ENCODE data around the gene UQCC2.
A peak's percentile ranks its signal among the peaks of the same experiment; 100 is the strongest.

UQCC2 gene

GRCh38 chr6:33750244-33750991, 38.9 kb upstream of the UQCC2 start:
- Histone ChIP-seq H3K9me3 (replicated peaks; ENCODE audit: low read length) (no peaks in the 10 kb centered on the region), H3K4me1 (ENCODE audit: control insufficient read depth, insufficient read depth, low read length) (peaks cover 54% of the 10 kb centered on the region), H3K36me3 (ENCODE audit: insufficient read depth, low read length) (no peaks in the 10 kb centered on the region), H3K4me2 (ENCODE audit: low read length) (peak overlapping the region; percentile 66), H3K27me3 (ENCODE audit: control insufficient read depth, insufficient read depth, low read length) (no peaks in the 10 kb centered on the region), H3K4me3 (ENCODE audit: low read length) (peak overlapping the region; percentile 25), H3K9ac (ENCODE audit: low read depth, low read length) (peak overlapping the region; percentile 55)

GRCh38 chr6:33749401-33749800, 37.9 kb upstream of the UQCC2 start:
- Histone ChIP-seq H3K4me1 (ENCODE audit: control insufficient read depth, insufficient read depth, low read length) (peaks cover 64% of the 10 kb centered on the region), H3K36me3 (ENCODE audit: insufficient read depth, low read length) (no peaks in the 10 kb centered on the region), H3K9ac (ENCODE audit: low read depth, low read length) (no peak overlapping the region), H3K4me3 (ENCODE audit: low read length) (no peak overlapping the region), H3K9me3 (replicated peaks; ENCODE audit: low read length) (no peaks in the 10 kb centered on the region), H3K4me2 (ENCODE audit: low read length) (no peak overlapping the region), H3K27me3 (ENCODE audit: control insufficient read depth, insufficient read depth, low read length) (no peaks in the 10 kb centered on the region)

GRCh38 chr6:33748841-33749240, 37.3 kb upstream of the UQCC2 start:
- Histone ChIP-seq H3K27me3 (ENCODE audit: control insufficient read depth, insufficient read depth, low read length) (no peaks in the 10 kb centered on the region), H3K4me2 (ENCODE audit: low read length) (no peak overlapping the region), H3K36me3 (ENCODE audit: insufficient read depth, low read length) (no peaks in the 10 kb centered on the region), H3K4me3 (ENCODE audit: low read length) (no peak overlapping the region), H3K9me3 (replicated peaks; ENCODE audit: low read length) (no peaks in the 10 kb centered on the region), H3K9ac (ENCODE audit: low read depth, low read length) (no peak overlapping the region), H3K4me1 (ENCODE audit: control insufficient read depth, insufficient read depth, low read length) (peaks cover 69% of the 10 kb centered on the region)

- Histone ChIP-seq H3K4me1 (ENCODE audit: control insufficient read depth, insufficient read depth, low read length) (peaks cover 78% of the 10 kb centered on the region), H3K9me3 (replicated peaks; ENCODE audit: low read length) (no peaks in the 10 kb centered on the region), H3K36me3 (ENCODE audit: insufficient read depth, low read length) (peaks cover under 1% of the 10 kb centered on the region), H3K9ac (ENCODE audit: low read depth, low read length) (no peak overlapping the region), H3K4me3 (ENCODE audit: low read length) (peak overlapping the region; percentile 79), H3K4me2 (ENCODE audit: low read length) (peak overlapping the region; percentile 84), H3K27me3 (ENCODE audit: control insufficient read depth, insufficient read depth, low read length) (no peaks in the 10 kb centered on the region)
Measured at GRCh38 chr6:33747823-33748222, 36.3 kb upstream of the UQCC2 start.

GRCh38 chr6:33746651-33747100, 35.2 kb upstream of the UQCC2 start, which contains the start of gene IP6K3:
Gene IP6K3 (minus strand): TSS chr6:33746905. CDS start chr6:33735476, 11,429 bp downstream.
- peak within 1 kb of the TSS; percentile 89 for H3K9ac ChIP-seq (ENCODE audit: low read depth, low read length)
- H3K4me1 ChIP-seq (ENCODE audit: control insufficient read depth, insufficient read depth, low read length), result peaks cover 81% of the 10 kb centered on the region
- peak within 1 kb of the TSS; percentile 79 for H3K4me3 ChIP-seq (ENCODE audit: low read length)

GRCh38 chr6:33746036-33746600, 34.6 kb upstream of the UQCC2 start:
- peak overlapping the region; percentile 84 for H3K4me2 ChIP-seq (ENCODE audit: low read length)
- H3K36me3 ChIP-seq (ENCODE audit: insufficient read depth, low read length), result peaks cover 7% of the 10 kb centered on the region
- H3K4me3 ChIP-seq (ENCODE audit: low read length), result peak overlapping the region; percentile 79
- H3K4me1 ChIP-seq (ENCODE audit: control insufficient read depth, insufficient read depth, low read length), result peaks cover 77% of the 10 kb centered on the region
- peak overlapping the region; percentile 89 for H3K9ac ChIP-seq (ENCODE audit: low read depth, low read length)
- H3K27me3 ChIP-seq (ENCODE audit: control insufficient read depth, insufficient read depth, low read length), result no peaks in the 10 kb centered on the region
- H3K9me3 ChIP-seq (replicated peaks; ENCODE audit: low read length), result no peaks in the 10 kb centered on the region

More at GRCh38 chr6:33746651-33747100, 35.2 kb upstream of the UQCC2 start, which contains the start of gene IP6K3:
- no peaks in the 10 kb centered on the region for H3K9me3 ChIP-seq (replicated peaks; ENCODE audit: low read length)
- H3K36me3 ChIP-seq (ENCODE audit: insufficient read depth, low read length), result peaks cover 6% of the 10 kb centered on the region
- peak within 1 kb of the TSS; percentile 84 for H3K4me2 ChIP-seq (ENCODE audit: low read length)
- no peaks in the 10 kb centered on the region for H3K27me3 ChIP-seq (ENCODE audit: control insufficient read depth, insufficient read depth, low read length)

GRCh38 chr6:33745548-33745947, 34.0 kb upstream of the UQCC2 start:
- Histone ChIP-seq H3K9ac (ENCODE audit: low read depth, low read length) (peak overlapping the region; percentile 89), H3K9me3 (replicated peaks; ENCODE audit: low read length) (no peaks in the 10 kb centered on the region), H3K36me3 (ENCODE audit: insufficient read depth, low read length) (peaks cover 13% of the 10 kb centered on the region), H3K4me3 (ENCODE audit: low read length) (peak overlapping the region; percentile 79), H3K4me2 (ENCODE audit: low read length) (peak overlapping the region; percentile 84), H3K4me1 (ENCODE audit: control insufficient read depth, insufficient read depth, low read length) (peaks cover 77% of the 10 kb centered on the region), H3K27me3 (ENCODE audit: control insufficient read depth, insufficient read depth, low read length) (no peaks in the 10 kb centered on the region)

GRCh38 chr6:33744895-33745546, 33.5 kb upstream of the UQCC2 start:
- H3K4me1 ChIP-seq (ENCODE audit: control insufficient read depth, insufficient read depth, low read length), result peaks cover 77% of the 10 kb centered on the region
- H3K36me3 ChIP-seq (ENCODE audit: insufficient read depth, low read length), result peaks cover 18% of the 10 kb centered on the region
- no peaks in the 10 kb centered on the region for H3K9me3 ChIP-seq (replicated peaks; ENCODE audit: low read length)
- peak overlapping the region; percentile 84 for H3K4me2 ChIP-seq (ENCODE audit: low read length)
- H3K9ac ChIP-seq (ENCODE audit: low read depth, low read length), result peak overlapping the region; percentile 89
- H3K4me3 ChIP-seq (ENCODE audit: low read length), result peak overlapping the region; percentile 79
- H3K27me3 ChIP-seq (ENCODE audit: control insufficient read depth, insufficient read depth, low read length), result no peaks in the 10 kb centered on the region

- peak overlapping the region; percentile 79 for H3K4me3 ChIP-seq (ENCODE audit: low read length)
- peaks cover 26% of the 10 kb centered on the region for H3K36me3 ChIP-seq (ENCODE audit: insufficient read depth, low read length)
- H3K27me3 ChIP-seq (ENCODE audit: control insufficient read depth, insufficient read depth, low read length), result no peaks in the 10 kb centered on the region
- peak overlapping the region; percentile 30 for H3K9ac ChIP-seq (ENCODE audit: low read depth, low read length)
- H3K4me2 ChIP-seq (ENCODE audit: low read length), result peak overlapping the region; percentile 84
- H3K9me3 ChIP-seq (replicated peaks; ENCODE audit: low read length), result no peaks in the 10 kb centered on the region
- peaks cover 75% of the 10 kb centered on the region for H3K4me1 ChIP-seq (ENCODE audit: control insufficient read depth, insufficient read depth, low read length)
Measured at GRCh38 chr6:33744001-33744848, 32.7 kb upstream of the UQCC2 start.

- Histone ChIP-seq H3K4me3 (ENCODE audit: low read length) (peak overlapping the region; percentile 42), H3K4me2 (ENCODE audit: low read length) (peak overlapping the region; percentile 84), H3K4me1 (ENCODE audit: control insufficient read depth, insufficient read depth, low read length) (peaks cover 72% of the 10 kb centered on the region), H3K36me3 (ENCODE audit: insufficient read depth, low read length) (peaks cover 39% of the 10 kb centered on the region), H3K9ac (ENCODE audit: low read depth, low read length) (no peak overlapping the region), H3K9me3 (replicated peaks; ENCODE audit: low read length) (no peaks in the 10 kb centered on the region), H3K27me3 (ENCODE audit: control insufficient read depth, insufficient read depth, low read length) (no peaks in the 10 kb centered on the region)
Measured at GRCh38 chr6:33742837-33743236, 31.3 kb upstream of the UQCC2 start.

GRCh38 chr6:33742092-33742491, 30.6 kb upstream of the UQCC2 start:
- H3K36me3 ChIP-seq (ENCODE audit: insufficient read depth, low read length), result peaks cover 41% of the 10 kb centered on the region
- peaks cover 65% of the 10 kb centered on the region for H3K4me1 ChIP-seq (ENCODE audit: control insufficient read depth, insufficient read depth, low read length)
- H3K9ac ChIP-seq (ENCODE audit: low read depth, low read length), result no peak overlapping the region

More at GRCh38 chr6:33742092-33742491, 30.6 kb upstream of the UQCC2 start:
- Histone ChIP-seq H3K4me2 (ENCODE audit: low read length) (peak overlapping the region; percentile 84), H3K4me3 (ENCODE audit: low read length) (no peak overlapping the region), H3K9me3 (replicated peaks; ENCODE audit: low read length) (no peaks in the 10 kb centered on the region), H3K27me3 (ENCODE audit: control insufficient read depth, insufficient read depth, low read length) (no peaks in the 10 kb centered on the region)

All from skeletal muscle satellite cell (primary cell).